ENCODE data around the gene HTR3E. TPM values are rescaled to one million over a fixed set of nuclear protein-coding genes. Genes with fewer than 3 reads are reported as not detected.
"Not testable (repeated sequence)": the region's sequence is repeated elsewhere in the genome, so short reads cannot be mapped to it uniquely, and the experiment has no call there.

HTR3E gene
- total RNA-seq, 1 experiment from 2014 or later, result not detected

- no peak overlapping the region for H3K27ac ChIP-seq
- H3K27me3 ChIP-seq (ENCODE audit: insufficient read depth, low read depth), result no peaks in the 10 kb centered on the region
- POLR2A ChIA-PET (ENCODE audit: unreplicated experiment), result no interaction called here
- H3K4me2 ChIP-seq, result no peak overlapping the region
- no peaks in the 10 kb centered on the region for H3K9me2 ChIP-seq (ENCODE audit: insufficient read depth)
- H3K9me3 ChIP-seq (ENCODE audit: insufficient read depth, low read depth), result 0 out of 2 replicates have a peak, but pooled peaks cover 8% of the 10 kb centered on the region
- no peak for TF ChIP-seq CTCF (conservative IDR thresholded peaks at IDR 0.05)
- no peak for TF ChIP-seq EZH2 (IDR thresholded peaks at IDR 0.05; ENCODE audit: low read depth)
- H3K4me1 ChIP-seq (replicated peaks; ENCODE audit: insufficient read depth), result no peaks in the 10 kb centered on the region
- intact Hi-C loops (cut with micrococcal nuclease; ENCODE audit: unreplicated experiment), result no loop called here
- H3F3A ChIP-seq (ENCODE audit: insufficient read depth, low read depth), result no peaks in the 10 kb centered on the region
- CTCF ChIA-PET, result no interaction called here
- no peak for DNase-seq
- H2AFZ ChIP-seq, result no peak overlapping the region
- no TSS peak for BruUV-seq (replicated peaks)
- no peak overlapping the region for H3K4me3 ChIP-seq
- no peaks in the 10 kb centered on the region for H3K36me3 ChIP-seq (ENCODE audit: low read depth)
- no peaks in the 10 kb centered on the region for H4K20me1 ChIP-seq (ENCODE audit: insufficient read depth)
- no peaks in the 10 kb centered on the region for H3K79me2 ChIP-seq (ENCODE audit: low read depth)
Observed at GRCh38 chr3:184066211-184066610, 30.7 kb upstream of the HTR3E start.

GRCh38 chr3:184067573-184068055 is 29.2 kb upstream of the HTR3E start:
- Histone ChIP-seq H3K9me2 (ENCODE audit: insufficient read depth) (no peaks in the 10 kb centered on the region), H2AFZ (peak overlapping the region; percentile 30; the same call in 1 of the 2 replicates), H4K20me1 (ENCODE audit: insufficient read depth) (no peaks in the 10 kb centered on the region), H3K27ac (no peak overlapping the region), H3K9me3 (ENCODE audit: insufficient read depth, low read depth) (0 out of 2 replicates have a peak, but pooled peaks cover 10% of the 10 kb centered on the region), H3K4me3 (no peak overlapping the region), H3K79me2 (ENCODE audit: low read depth) (no peaks in the 10 kb centered on the region), H3K36me3 (ENCODE audit: low read depth) (no peaks in the 10 kb centered on the region), H3K4me2 (no peak overlapping the region), H3K27me3 (ENCODE audit: insufficient read depth, low read depth) (no peaks in the 10 kb centered on the region), H3K4me1 (replicated peaks; ENCODE audit: insufficient read depth) (no peaks in the 10 kb centered on the region), H3F3A (ENCODE audit: insufficient read depth, low read depth) (no peaks in the 10 kb centered on the region)
- ChIA-PET CTCF (interaction anchor here (0.5 kb wide), 1 partner anchor 21 kb away, joined by 5 read pairs; no protein-coding TSS in a partner anchor), POLR2A (ENCODE audit: unreplicated experiment) (no interaction called here)
- no TSS peak for BruUV-seq (replicated peaks)
- intact Hi-C loops (cut with micrococcal nuclease; ENCODE audit: unreplicated experiment), result no loop called here
- TF ChIP-seq CTCF (conservative IDR thresholded peaks at IDR 0.05), result no peak
- no peak for TF ChIP-seq EZH2 (IDR thresholded peaks at IDR 0.05; ENCODE audit: low read depth)
- DNase-seq, result no peak

DNA sequence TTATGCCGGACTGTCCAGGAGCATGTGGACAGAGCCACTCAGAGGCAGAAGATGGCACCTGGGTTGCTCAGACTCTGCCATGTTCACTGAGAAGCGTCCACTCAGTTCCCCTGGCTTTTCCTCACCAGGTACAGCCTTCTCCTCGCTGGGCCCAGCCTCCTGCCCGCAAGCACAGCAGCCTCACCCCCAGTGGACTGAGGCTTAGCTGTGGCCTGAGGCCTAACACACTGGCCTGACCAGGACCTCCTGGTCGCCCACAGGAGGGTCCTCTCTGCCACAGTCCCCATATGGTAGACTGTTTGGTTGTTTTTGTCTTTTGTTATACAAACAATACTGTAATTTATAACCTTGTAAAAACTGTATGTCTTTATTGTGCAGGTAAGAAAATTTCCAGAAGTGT is 28.5 kb upstream of the HTR3E start:
- no peak overlapping the region for H2AFZ ChIP-seq
- no peak for TF ChIP-seq EZH2 (IDR thresholded peaks at IDR 0.05; ENCODE audit: low read depth)
- no peak for TF ChIP-seq CTCF (conservative IDR thresholded peaks at IDR 0.05)
- no peaks in the 10 kb centered on the region for H3K36me3 ChIP-seq (ENCODE audit: low read depth)
- H3F3A ChIP-seq (ENCODE audit: insufficient read depth, low read depth), result no peaks in the 10 kb centered on the region
- DNase-seq, result no peak
- H3K27me3 ChIP-seq (ENCODE audit: insufficient read depth, low read depth), result peaks cover 6% of the 10 kb centered on the region; the same call in 1 of the 2 replicates
- intact Hi-C loops (cut with micrococcal nuclease; ENCODE audit: unreplicated experiment), result no loop called here
- no peaks in the 10 kb centered on the region for H3K4me1 ChIP-seq (replicated peaks; ENCODE audit: insufficient read depth)
- no peak overlapping the region for H3K27ac ChIP-seq
- 0 out of 2 replicates have a peak, but pooled peaks cover 10% of the 10 kb centered on the region for H3K9me3 ChIP-seq (ENCODE audit: insufficient read depth, low read depth)
- CTCF ChIA-PET, result no interaction called here
- no peaks in the 10 kb centered on the region for H3K9me2 ChIP-seq (ENCODE audit: insufficient read depth)
- no TSS peak for BruUV-seq (replicated peaks)
- H3K79me2 ChIP-seq (ENCODE audit: low read depth), result no peaks in the 10 kb centered on the region
- no peak overlapping the region for H3K4me2 ChIP-seq
- no peaks in the 10 kb centered on the region for H4K20me1 ChIP-seq (ENCODE audit: insufficient read depth)
- POLR2A ChIA-PET (ENCODE audit: unreplicated experiment), result no interaction called here
- no peak overlapping the region for H3K4me3 ChIP-seq

DNA sequence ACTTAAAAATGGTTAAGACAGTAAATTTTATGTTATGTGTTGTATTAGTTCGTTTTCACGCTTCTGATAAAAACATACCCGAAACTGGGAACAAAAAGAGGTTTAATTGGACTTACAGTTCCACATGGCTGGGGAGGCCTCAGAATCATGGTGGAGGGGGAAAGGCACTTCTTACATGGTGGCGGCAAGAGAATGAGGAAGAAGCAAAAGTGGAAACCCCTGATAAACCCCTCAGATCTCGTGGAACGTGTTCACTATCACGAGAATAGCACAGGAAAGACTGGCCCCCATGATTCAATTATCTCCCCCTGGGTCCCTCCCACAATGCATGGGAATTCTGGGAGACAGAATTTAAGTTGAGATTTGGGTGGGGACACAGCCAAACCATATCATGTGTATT is 25.7 kb upstream of the HTR3E start:
- BruUV-seq (replicated peaks); POLR2A ChIA-PET (ENCODE audit: unreplicated experiment): not testable (repeated sequence)

More for the DNA sequence above, 25.7 kb upstream of the HTR3E start:
- CTCF ChIA-PET; H3K4me3 ChIP-seq; H3K4me1 ChIP-seq (replicated peaks; ENCODE audit: insufficient read depth); DNase-seq; H3K36me3 ChIP-seq (ENCODE audit: low read depth); H3K9me3 ChIP-seq (ENCODE audit: insufficient read depth, low read depth); H3K79me2 ChIP-seq (ENCODE audit: low read depth); H2AFZ ChIP-seq; H3F3A ChIP-seq (ENCODE audit: insufficient read depth, low read depth); H3K9me2 ChIP-seq (ENCODE audit: insufficient read depth); H3K27ac ChIP-seq; H3K4me2 ChIP-seq; H4K20me1 ChIP-seq (ENCODE audit: insufficient read depth); intact Hi-C loops (cut with micrococcal nuclease; ENCODE audit: unreplicated experiment): not testable (repeated sequence)
- H3K27me3 ChIP-seq (ENCODE audit: insufficient read depth, low read depth), result peaks cover 13% of the 10 kb centered on the region; the same call in 1 of the 2 replicates

Measured in PC-9 (cell line).